ENCODE measurements around the gene RNU1-3. TPM values are rescaled to one million over a fixed set of nuclear protein-coding genes. Genes with fewer than 3 reads are reported as not detected.
"Not testable (repeated sequence)": the region's sequence is repeated elsewhere in the genome, so short reads cannot be mapped to it uniquely, and the experiment has no call there.

RNU1-3 gene
- total RNA-seq, 1 donor from 2014 or later, result under 0.01 TPM

- DNase-seq (ENCODE audit: extremely low read depth, low read depth, low spot score), result not testable (repeated sequence)
Observed at GRCh38 chr1:16658234-16658633, 8.5 kb downstream of the RNU1-3 start.

- DNase-seq (ENCODE audit: extremely low read depth, low read depth, low spot score), result not testable (repeated sequence)
Observed at GRCh38 chr1:16656981-16657683, 9.6 kb downstream of the RNU1-3 start.

GRCh38 chr1:16656574-16656973, 10.2 kb downstream of the RNU1-3 start:
- not testable (repeated sequence) for DNase-seq (ENCODE audit: extremely low read depth, low read depth, low spot score)

- not testable (repeated sequence) for DNase-seq (ENCODE audit: extremely low read depth, low read depth, low spot score)
Observed at GRCh38 chr1:16651560-16651959, 15.2 kb downstream of the RNU1-3 start.

GRCh38 chr1:16649960-16650359, 16.8 kb downstream of the RNU1-3 start:
- not testable (repeated sequence) for DNase-seq (ENCODE audit: extremely low read depth, low read depth, low spot score)

- not testable (repeated sequence) for DNase-seq (ENCODE audit: extremely low read depth, low read depth, low spot score)
Observed at GRCh38 chr1:16649390-16649789, 17.4 kb downstream of the RNU1-3 start.

- DNase-seq (ENCODE audit: extremely low read depth, low read depth, low spot score), result not testable (repeated sequence)
Observed at GRCh38 chr1:16648756-16649155, 18.0 kb downstream of the RNU1-3 start.

- not testable (repeated sequence) for DNase-seq (ENCODE audit: extremely low read depth, low read depth, low spot score)
Observed at GRCh38 chr1:16648250-16648649, 18.5 kb downstream of the RNU1-3 start.

GRCh38 chr1:16647179-16648176, 19.3 kb downstream of the RNU1-3 start:
- DNase-seq (ENCODE audit: extremely low read depth, low read depth, low spot score), result not testable (repeated sequence)

GRCh38 chr1:16646716-16647115, 20.0 kb downstream of the RNU1-3 start:
- DNase-seq (ENCODE audit: extremely low read depth, low read depth, low spot score), result not testable (repeated sequence)

- not testable (repeated sequence) for DNase-seq (ENCODE audit: extremely low read depth, low read depth, low spot score)
Observed at GRCh38 chr1:16646061-16646664, 20.6 kb downstream of the RNU1-3 start.

GRCh38 chr1:16645271-16646060, 21.3 kb downstream of the RNU1-3 start:
- not testable (repeated sequence) for DNase-seq (ENCODE audit: extremely low read depth, low read depth, low spot score)

GRCh38 chr1:16644482-16645270, 22.1 kb downstream of the RNU1-3 start:
- DNase-seq (ENCODE audit: extremely low read depth, low read depth, low spot score), result peak; percentile 85

GRCh38 chr1:16644193-16644481, 22.6 kb downstream of the RNU1-3 start:
- DNase-seq (ENCODE audit: extremely low read depth, low read depth, low spot score), result no peak

- not testable (repeated sequence) for DNase-seq (ENCODE audit: extremely low read depth, low read depth, low spot score)
Observed at GRCh38 chr1:16643476-16644192, 23.1 kb downstream of the RNU1-3 start.

GRCh38 chr1:16643001-16643411, 23.7 kb downstream of the RNU1-3 start:
- DNase-seq (ENCODE audit: extremely low read depth, low read depth, low spot score), result not testable (repeated sequence)

- DNase-seq (ENCODE audit: extremely low read depth, low read depth, low spot score), result not testable (repeated sequence)
Observed at GRCh38 chr1:16642025-16642966, 24.5 kb downstream of the RNU1-3 start.

All from glomerular endothelial cell (primary cell).